Liver (tissue), 9 donors: ENCODE measurements around the gene KRTAP12-1. TPM values are rescaled to one million over a fixed set of nuclear protein-coding genes. Genes with fewer than 3 reads are reported as not detected.

Experiments
- DNase-seq: peaks from one replicate; pipeline ENCODE4 v3.0.0-alpha.2; 2017; ENCODE audit warnings: low spot score
- H3K27ac ChIP-seq, 2 donors: one replicate each; pipeline ENCODE4 v1.7.0; 2013; ENCODE audit warnings: inconsistent platforms in 2 of 2, low read length in 2 of 2, control low read depth in 1 of 2, low read depth in 1 of 2, mild to moderate bottlenecking in 1 of 2
- H3K27me3 ChIP-seq, 4 donors: one replicate each; pipeline versions ENCODE4 v1.6.1 to v1.7.0; 2013; ENCODE audit warnings: low read length in 3 of 4, inconsistent platforms in 1 of 4, mild to moderate bottlenecking in 1 of 4, moderate library complexity in 1 of 4; ENCODE audit not compliant: control insufficient read depth in 4 of 4, insufficient read depth in 4 of 4
- H3K36me3 ChIP-seq, 4 donors: one replicate each; pipeline versions ENCODE4 v1.6.1 to v1.7.0; 2013; ENCODE audit warnings: low read length in 3 of 4, mild to moderate bottlenecking in 3 of 4, low read depth in 1 of 4, moderate library complexity in 1 of 4; ENCODE audit not compliant: control insufficient read depth in 4 of 4, insufficient read depth in 3 of 4
- H3K4me1 ChIP-seq, 4 donors: one replicate each; pipeline versions ENCODE4 v1.6.1 to v1.7.0; 2013; ENCODE audit warnings: low read length in 3 of 4, mild to moderate bottlenecking in 3 of 4, moderate library complexity in 1 of 4; ENCODE audit not compliant: control insufficient read depth in 4 of 4, insufficient read depth in 4 of 4
- H3K4me3 ChIP-seq, 3 donors: one replicate each; pipeline versions ENCODE4 v1.6.1 to v1.7.0; 2013; ENCODE audit warnings: low read length in 3 of 3, control low read depth in 1 of 3, low read depth in 1 of 3, mild to moderate bottlenecking in 1 of 3
- H3K9ac ChIP-seq, 2 donors: one replicate each; pipeline ENCODE4 v1.7.0; 2013; ENCODE audit warnings: low read length in 2 of 2, mild to moderate bottlenecking in 2 of 2, moderate library complexity in 2 of 2, control low read depth in 1 of 2, low read depth in 1 of 2
- H3K9me3 ChIP-seq, 4 donors: one replicate each; pipeline versions ENCODE4 v1.6.1 to v1.7.0; 2013; ENCODE audit warnings: low read length in 3 of 4; ENCODE audit not compliant: control insufficient read depth in 4 of 4
- EGR1 ChIP-seq, 2 donors: IDR thresholded peaks; 2 replicates each; pipeline ENCODE4 v1.6.1; 2016 to 2018; ENCODE audit warnings: antibody characterized with exemption in 2 of 2, low read depth in 2 of 2
- FOXA1 ChIP-seq: IDR thresholded peaks from 2 replicates; pipeline ENCODE4 v1.6.1; 2016; ENCODE audit warnings: antibody characterized with exemption
- FOXA2 ChIP-seq: IDR thresholded peaks from 2 replicates; pipeline ENCODE4 v1.6.1; 2016; ENCODE audit warnings: antibody characterized with exemption
- GABPA ChIP-seq, 2 donors: IDR thresholded peaks in 1 of 2; conservative IDR thresholded peaks in 1 of 2; 2 replicates each; pipeline ENCODE4 v1.6.1; 2016; ENCODE audit warnings: antibody characterized with exemption in 2 of 2, mild to moderate bottlenecking in 1 of 2, moderate library complexity in 1 of 2
- HNF4A ChIP-seq, 2 donors: conservative IDR thresholded peaks; 2 replicates each; pipeline ENCODE4 v1.6.1; 2016; ENCODE audit warnings: antibody characterized with exemption in 2 of 2, mild to moderate bottlenecking in 2 of 2
- HNF4G ChIP-seq: IDR thresholded peaks from 2 replicates; pipeline ENCODE4 v1.6.1; 2016; ENCODE audit warnings: antibody characterized with exemption
- JUND ChIP-seq, 2 donors: IDR thresholded peaks; 2 replicates each; pipeline ENCODE4 v1.6.1; 2016; ENCODE audit warnings: antibody characterized with exemption in 2 of 2
- NR2F2 ChIP-seq: IDR thresholded peaks from 2 replicates; pipeline ENCODE4 v1.6.1; 2016; ENCODE audit warnings: antibody characterized with exemption
- RAD21 ChIP-seq, 2 donors: IDR thresholded peaks; 2 replicates each; pipeline ENCODE4 v1.6.1; 2016; ENCODE audit warnings: antibody characterized with exemption in 2 of 2, mild to moderate bottlenecking in 2 of 2
- RXRA ChIP-seq, 2 donors: IDR thresholded peaks; 2 replicates each; pipeline ENCODE4 v1.6.1; 2017 to 2018; ENCODE audit warnings: antibody characterized with exemption in 2 of 2, mild to moderate bottlenecking in 1 of 2
- SP1 ChIP-seq: IDR thresholded peaks from 2 replicates; pipeline ENCODE4 v1.6.1; 2018; ENCODE audit warnings: antibody characterized with exemption, mild to moderate bottlenecking
- TAF1 ChIP-seq: conservative IDR thresholded peaks from 2 replicates; pipeline ENCODE4 v1.6.1; 2016; ENCODE audit warnings: antibody characterized with exemption, mild to moderate bottlenecking
- YY1 ChIP-seq: IDR thresholded peaks from 2 replicates; pipeline ENCODE4 v1.6.1; 2016; ENCODE audit warnings: antibody characterized with exemption, mild to moderate bottlenecking
- whole genome bisulfite sequencing: extraction: QIAGEN DNeasy Blood & Tissue Kit; methylation state at CpG from one replicate; pipeline ENCODE4 v1.1.7; 2013; 5-methylcytosine and 5-hydroxymethylcytosine counted together
- polyA plus RNA-seq, 2 donors: library from polyadenylated mRNA; stranded (reverse) in 1 of 2; unstranded in 1 of 2; fragments of 200-250 nt in 1 of 2; fragments of >200 nt in 1 of 2; fragmentation: Nextera tagmentation in 1 of 2; extraction: Ambion mirVana in 1 of 2; gene quantifications; one replicate each; pipeline versions ENCODE4 v1.2.1 to v1.2.3, GENCODE V29; 2013 to 2015
- total RNA-seq, 2 donors: library from RNA; depleted of rRNA; stranded (reverse); fragments of >200 nt; gene quantifications; one replicate each; pipeline ENCODE4 v1.2.3, GENCODE V29; 2014
- TF ChIP-seq, protein P1 (sequence below): IDR thresholded peaks from 2 replicates; pipeline ENCODE4 v1.6.1; 2016; ENCODE audit warnings: antibody characterized with exemption
- TF ChIP-seq, protein P2 (sequence below): IDR thresholded peaks from 2 replicates; pipeline ENCODE4 v1.6.1; 2016; ENCODE audit warnings: antibody characterized with exemption, mild to moderate bottlenecking
- TF ChIP-seq, protein P3 (sequence below): fragments of 150-350 bp; IDR thresholded peaks from 2 replicates; pipeline ENCODE4 v1.5.1; 2017; ENCODE audit warnings: improper control_type of control experiment, low read depth, low read length; ENCODE audit not compliant: missing input control
- TF ChIP-seq, protein P4 (sequence below): IDR thresholded peaks from 2 replicates; pipeline ENCODE4 v1.6.1; 2016; ENCODE audit warnings: antibody characterized with exemption
- TF ChIP-seq, protein P5 (sequence below): IDR thresholded peaks from 2 replicates; pipeline ENCODE4 v1.6.1; 2016; ENCODE audit warnings: antibody characterized with exemption
- donor health status: healthy.
- donor health status: healthy.
- donor health status: healthy.
- donor health status: healthy.
- donor health status: healthy.

KRTAP12-1 gene
- total and polyA plus RNA-seq, 4 donors = not detected

DNA sequence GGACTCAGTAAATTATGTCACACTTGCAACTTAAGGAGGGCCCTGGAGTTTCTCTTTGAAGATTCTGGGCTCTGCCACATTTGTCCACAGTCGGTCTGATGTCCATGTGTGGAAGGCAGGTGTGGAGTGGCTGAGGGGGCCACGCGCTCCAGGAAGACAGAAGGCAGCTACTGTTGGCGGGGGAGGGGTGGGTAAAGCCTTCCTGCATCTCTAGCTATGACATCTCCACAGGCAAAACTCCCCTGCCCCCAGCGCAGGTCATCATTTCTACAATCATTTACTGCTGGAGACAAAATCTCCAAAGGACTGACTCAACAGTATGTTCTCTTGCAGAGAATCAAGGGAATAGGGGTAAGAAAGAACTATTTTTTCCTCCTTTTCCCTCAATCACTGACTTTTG lies 40.8 kb upstream of the KRTAP12-1 start:
- Histone ChIP-seq H3K36me3 (no peaks in the 10 kb centered on the region), H3K27me3 (peaks cover 0 to 19% (median 7%) of the 10 kb centered on the region in 4 donors), H3K9ac (no peak overlapping the region), H3K4me1 (peaks cover 0 to 3% (median 0%) of the 10 kb centered on the region in 4 donors), H3K4me3 (no peak overlapping the region), H3K27ac (no peak overlapping the region), H3K9me3 (no peaks in the 10 kb centered on the region)
- no peak for DNase-seq
- WGBS = 63% methylated on average over 5 of the region's 5 CpGs
- TF ChIP-seq FOXA1 = no peak
- TF ChIP-seq, protein P1, sequence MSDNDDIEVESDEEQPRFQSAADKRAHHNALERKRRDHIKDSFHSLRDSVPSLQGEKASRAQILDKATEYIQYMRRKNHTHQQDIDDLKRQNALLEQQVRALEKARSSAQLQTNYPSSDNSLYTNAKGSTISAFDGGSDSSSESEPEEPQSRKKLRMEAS = no peak

DNA sequence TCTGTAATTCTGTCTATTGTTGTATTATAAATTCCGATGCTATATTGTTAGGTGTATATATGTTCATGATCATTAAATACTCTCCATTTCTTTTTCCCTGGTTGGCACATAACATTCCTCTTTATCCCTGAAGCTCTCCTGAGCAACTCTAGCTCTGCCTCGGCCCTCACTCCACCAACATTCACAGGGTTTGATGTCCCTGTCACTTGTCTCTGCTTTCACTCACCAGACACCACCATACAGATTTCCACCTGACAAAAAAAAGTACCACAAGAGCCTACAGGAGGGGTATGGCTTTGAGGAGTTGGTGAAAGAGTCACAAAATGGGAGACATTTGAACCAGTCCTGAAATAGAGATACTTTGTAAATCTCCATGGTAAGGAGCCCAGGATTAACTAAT lies 38.2 kb upstream of the KRTAP12-1 start:
- TF ChIP-seq HNF4G = no peak
- no peak for TF ChIP-seq FOXA2
- TF ChIP-seq YY1 = no peak
- Histone ChIP-seq H3K27ac (no peak overlapping the region), H3K9me3 (no peaks in the 10 kb centered on the region), H3K36me3 (no peaks in the 10 kb centered on the region), H3K27me3 (peaks cover 0 to 23% (median 5%) of the 10 kb centered on the region in 4 donors), H3K4me3 (no peak overlapping the region), H3K9ac (no peak overlapping the region), H3K4me1 (peaks cover 0 to 3% (median 0%) of the 10 kb centered on the region in 4 donors)
- no peak for DNase-seq
- WGBS = 86% methylated on average over 2 of the region's 2 CpGs

DNA sequence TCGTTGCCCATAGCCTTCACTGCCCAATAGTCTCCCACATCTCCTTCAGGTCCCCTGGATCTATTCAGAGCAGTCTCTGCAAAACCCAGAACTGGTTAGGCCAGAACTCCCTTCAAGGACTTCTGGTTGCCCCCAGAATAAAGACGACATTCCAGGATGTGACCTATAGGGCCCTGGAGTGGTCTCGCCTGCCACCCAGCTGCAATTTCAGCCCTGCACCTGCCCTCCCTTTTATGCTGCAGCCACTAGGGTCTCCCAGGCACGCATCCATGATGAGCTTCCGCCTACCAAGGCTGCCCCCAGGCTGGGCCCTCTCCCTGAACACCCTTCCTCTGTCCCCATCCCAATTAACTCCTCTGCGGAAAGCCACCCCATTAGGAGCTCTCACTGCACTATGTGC lies 36.6 kb upstream of the KRTAP12-1 start:
- Histone ChIP-seq H3K36me3 (no peaks in the 10 kb centered on the region), H3K27me3 (peaks cover 0 to 18% (median 3%) of the 10 kb centered on the region in 4 donors), H3K4me1 (peaks cover 0 to 3% (median 0%) of the 10 kb centered on the region in 4 donors), H3K9ac (no peak overlapping the region), H3K27ac (no peak overlapping the region), H3K4me3 (no peak overlapping the region), H3K9me3 (no peaks in the 10 kb centered on the region)
- WGBS = 51% methylated on average over 6 of the region's 6 CpGs
- DNase-seq = no peak
- TF ChIP-seq HNF4G (no peak), RAD21 (IDR thresholded peaks at IDR 0.05) (no peak), FOXA2 (no peak), GABPA (IDR thresholded peaks at IDR 0.05 in 1 of 2, conservative IDR thresholded peaks at IDR 0.05 in 1 of 2) (no peak), FOXA1 (no peak), YY1 (no peak), RXRA (IDR thresholded peaks at IDR 0.05) (no peak), SP1 (no peak), NR2F2 (no peak), HNF4A (conservative IDR thresholded peaks at IDR 0.05) (no peak), TAF1 (no peak), JUND (IDR thresholded peaks at IDR 0.05) (no peak), EGR1 (IDR thresholded peaks at IDR 0.05; ENCODE audit: low read depth in 2 of 2) (no peak)
- TF ChIP-seq, protein P1 = no peak
- TF ChIP-seq, protein P2, sequence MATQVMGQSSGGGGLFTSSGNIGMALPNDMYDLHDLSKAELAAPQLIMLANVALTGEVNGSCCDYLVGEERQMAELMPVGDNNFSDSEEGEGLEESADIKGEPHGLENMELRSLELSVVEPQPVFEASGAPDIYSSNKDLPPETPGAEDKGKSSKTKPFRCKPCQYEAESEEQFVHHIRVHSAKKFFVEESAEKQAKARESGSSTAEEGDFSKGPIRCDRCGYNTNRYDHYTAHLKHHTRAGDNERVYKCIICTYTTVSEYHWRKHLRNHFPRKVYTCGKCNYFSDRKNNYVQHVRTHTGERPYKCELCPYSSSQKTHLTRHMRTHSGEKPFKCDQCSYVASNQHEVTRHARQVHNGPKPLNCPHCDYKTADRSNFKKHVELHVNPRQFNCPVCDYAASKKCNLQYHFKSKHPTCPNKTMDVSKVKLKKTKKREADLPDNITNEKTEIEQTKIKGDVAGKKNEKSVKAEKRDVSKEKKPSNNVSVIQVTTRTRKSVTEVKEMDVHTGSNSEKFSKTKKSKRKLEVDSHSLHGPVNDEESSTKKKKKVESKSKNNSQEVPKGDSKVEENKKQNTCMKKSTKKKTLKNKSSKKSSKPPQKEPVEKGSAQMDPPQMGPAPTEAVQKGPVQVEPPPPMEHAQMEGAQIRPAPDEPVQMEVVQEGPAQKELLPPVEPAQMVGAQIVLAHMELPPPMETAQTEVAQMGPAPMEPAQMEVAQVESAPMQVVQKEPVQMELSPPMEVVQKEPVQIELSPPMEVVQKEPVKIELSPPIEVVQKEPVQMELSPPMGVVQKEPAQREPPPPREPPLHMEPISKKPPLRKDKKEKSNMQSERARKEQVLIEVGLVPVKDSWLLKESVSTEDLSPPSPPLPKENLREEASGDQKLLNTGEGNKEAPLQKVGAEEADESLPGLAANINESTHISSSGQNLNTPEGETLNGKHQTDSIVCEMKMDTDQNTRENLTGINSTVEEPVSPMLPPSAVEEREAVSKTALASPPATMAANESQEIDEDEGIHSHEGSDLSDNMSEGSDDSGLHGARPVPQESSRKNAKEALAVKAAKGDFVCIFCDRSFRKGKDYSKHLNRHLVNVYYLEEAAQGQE = no peak
- TF ChIP-seq, protein P3, sequence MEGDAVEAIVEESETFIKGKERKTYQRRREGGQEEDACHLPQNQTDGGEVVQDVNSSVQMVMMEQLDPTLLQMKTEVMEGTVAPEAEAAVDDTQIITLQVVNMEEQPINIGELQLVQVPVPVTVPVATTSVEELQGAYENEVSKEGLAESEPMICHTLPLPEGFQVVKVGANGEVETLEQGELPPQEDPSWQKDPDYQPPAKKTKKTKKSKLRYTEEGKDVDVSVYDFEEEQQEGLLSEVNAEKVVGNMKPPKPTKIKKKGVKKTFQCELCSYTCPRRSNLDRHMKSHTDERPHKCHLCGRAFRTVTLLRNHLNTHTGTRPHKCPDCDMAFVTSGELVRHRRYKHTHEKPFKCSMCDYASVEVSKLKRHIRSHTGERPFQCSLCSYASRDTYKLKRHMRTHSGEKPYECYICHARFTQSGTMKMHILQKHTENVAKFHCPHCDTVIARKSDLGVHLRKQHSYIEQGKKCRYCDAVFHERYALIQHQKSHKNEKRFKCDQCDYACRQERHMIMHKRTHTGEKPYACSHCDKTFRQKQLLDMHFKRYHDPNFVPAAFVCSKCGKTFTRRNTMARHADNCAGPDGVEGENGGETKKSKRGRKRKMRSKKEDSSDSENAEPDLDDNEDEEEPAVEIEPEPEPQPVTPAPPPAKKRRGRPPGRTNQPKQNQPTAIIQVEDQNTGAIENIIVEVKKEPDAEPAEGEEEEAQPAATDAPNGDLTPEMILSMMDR = no peak
- TF ChIP-seq, protein P4, sequence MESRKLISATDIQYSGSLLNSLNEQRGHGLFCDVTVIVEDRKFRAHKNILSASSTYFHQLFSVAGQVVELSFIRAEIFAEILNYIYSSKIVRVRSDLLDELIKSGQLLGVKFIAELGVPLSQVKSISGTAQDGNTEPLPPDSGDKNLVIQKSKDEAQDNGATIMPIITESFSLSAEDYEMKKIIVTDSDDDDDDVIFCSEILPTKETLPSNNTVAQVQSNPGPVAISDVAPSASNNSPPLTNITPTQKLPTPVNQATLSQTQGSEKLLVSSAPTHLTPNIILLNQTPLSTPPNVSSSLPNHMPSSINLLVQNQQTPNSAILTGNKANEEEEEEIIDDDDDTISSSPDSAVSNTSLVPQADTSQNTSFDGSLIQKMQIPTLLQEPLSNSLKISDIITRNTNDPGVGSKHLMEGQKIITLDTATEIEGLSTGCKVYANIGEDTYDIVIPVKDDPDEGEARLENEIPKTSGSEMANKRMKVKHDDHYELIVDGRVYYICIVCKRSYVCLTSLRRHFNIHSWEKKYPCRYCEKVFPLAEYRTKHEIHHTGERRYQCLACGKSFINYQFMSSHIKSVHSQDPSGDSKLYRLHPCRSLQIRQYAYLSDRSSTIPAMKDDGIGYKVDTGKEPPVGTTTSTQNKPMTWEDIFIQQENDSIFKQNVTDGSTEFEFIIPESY = no peak
- TF ChIP-seq, protein P5, sequence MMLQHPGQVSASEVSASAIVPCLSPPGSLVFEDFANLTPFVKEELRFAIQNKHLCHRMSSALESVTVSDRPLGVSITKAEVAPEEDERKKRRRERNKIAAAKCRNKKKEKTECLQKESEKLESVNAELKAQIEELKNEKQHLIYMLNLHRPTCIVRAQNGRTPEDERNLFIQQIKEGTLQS = no peak
